ENCODE data around the gene GABPB2.

The GABPB2 gene

GRCh38 chr1:151165281-151165737 lies 94.7 kb downstream of the GABPB2 start:
- no peak for DNase-seq (ENCODE audit: low spot score)

DNA sequence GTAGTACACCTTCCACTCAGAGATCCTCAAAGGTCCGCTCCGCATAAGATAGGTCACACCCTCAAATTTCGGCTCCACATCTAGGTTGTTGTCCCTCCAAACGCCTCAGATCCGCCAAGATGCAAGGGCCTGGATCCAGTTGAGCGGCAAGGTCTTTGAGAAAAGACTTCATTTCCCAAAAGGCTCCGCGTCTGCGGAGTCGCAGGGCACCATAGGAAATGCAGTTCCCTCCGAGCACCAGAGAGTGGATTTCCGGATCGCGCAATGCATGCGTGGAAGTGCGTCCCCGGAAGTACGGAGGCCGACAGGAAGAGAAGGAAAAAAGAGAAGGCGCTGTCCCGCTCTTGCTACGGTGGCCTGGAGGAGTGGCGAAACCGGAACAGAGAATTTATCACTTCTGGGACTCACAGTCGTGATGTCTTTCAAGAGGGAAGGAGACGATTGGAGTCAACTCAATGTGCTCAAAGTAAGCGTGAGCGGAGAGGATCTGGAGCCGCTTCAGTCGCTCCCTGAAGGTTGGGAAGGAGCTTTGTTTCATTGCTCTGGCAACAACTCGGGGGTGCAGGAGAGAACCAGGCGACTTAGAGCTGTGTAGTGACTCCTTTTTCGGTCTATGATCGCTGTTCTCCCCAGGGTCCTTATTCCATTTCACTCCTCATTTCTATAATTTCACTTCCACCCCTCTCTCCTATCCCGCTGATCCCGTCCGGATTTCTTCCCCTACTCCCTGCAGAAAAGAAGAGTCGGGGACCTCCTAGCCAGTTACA lies 95.4 kb downstream of the GABPB2 start, which contains the start of the genes LYSMD1 and SCNM1:
Gene LYSMD1, minus strand, starts transcription at position 165 of the 767 bp plus-strand sequence. CDS start 644 bp downstream, outside the sequence.
Gene SCNM1, plus strand, starts transcription at position 407 of the 767 bp plus-strand sequence. Its CDS starts 9 bp downstream, at position 416.
- DNase-seq (ENCODE audit: low spot score), result peak; percentile 98

GRCh38 chr1:151166505-151166956 lies 96.0 kb downstream of the GABPB2 start:
- no peak for DNase-seq (ENCODE audit: low spot score)

GRCh38 chr1:151167116-151167515 lies 96.6 kb downstream of the GABPB2 start:
- no peak for DNase-seq (ENCODE audit: low spot score)

- no peak for DNase-seq (ENCODE audit: low spot score)
Observed at GRCh38 chr1:151171190-151171589, 100.6 kb downstream of the GABPB2 start.
